ENCODE measurements around the gene SLC2A13.
"Not testable (repeated sequence)": the region's sequence is repeated elsewhere in the genome, so short reads cannot be mapped to it uniquely, and the experiment has no call there.

Gene SLC2A13

DNA sequence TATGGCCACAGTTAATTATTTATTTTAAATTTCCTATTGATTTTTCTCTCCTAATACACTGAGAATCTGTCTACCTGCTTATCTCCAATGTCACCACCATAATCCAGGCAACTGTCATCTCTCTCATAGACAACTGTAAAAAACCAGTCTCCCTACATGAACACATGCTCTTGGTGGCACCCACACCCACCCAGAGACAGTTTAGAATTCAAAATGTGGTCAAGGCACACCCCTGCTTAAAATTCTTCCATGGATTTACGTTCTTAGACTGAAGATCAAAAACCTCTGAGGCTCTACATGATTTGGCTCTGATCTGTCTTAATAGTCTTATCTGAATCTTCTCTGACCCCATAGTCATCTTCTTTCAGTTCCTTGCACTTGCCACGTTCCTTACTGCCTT, 245.2 kb downstream of the SLC2A13 start:
- DNase-seq, result no peak

DNA sequence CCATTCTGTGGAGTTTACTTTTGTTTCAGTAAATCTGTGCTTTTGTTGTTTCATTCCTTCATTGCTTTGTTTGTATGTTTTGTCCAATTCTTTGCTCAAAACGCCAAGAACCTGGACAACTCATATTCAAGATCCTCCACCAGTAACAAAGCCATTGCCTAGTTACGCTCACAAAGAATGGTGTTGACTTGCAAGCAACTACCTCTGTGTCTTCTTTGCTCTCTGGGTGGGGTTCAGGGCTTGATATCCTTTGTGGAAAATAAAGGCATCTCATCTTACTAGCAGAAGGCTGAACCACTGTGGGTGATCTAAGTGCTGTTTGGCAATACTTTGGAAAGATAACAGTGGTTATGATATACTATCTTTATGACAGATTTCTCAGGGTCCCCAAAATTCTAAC, 252.9 kb downstream of the SLC2A13 start:
- no peak for DNase-seq

DNA sequence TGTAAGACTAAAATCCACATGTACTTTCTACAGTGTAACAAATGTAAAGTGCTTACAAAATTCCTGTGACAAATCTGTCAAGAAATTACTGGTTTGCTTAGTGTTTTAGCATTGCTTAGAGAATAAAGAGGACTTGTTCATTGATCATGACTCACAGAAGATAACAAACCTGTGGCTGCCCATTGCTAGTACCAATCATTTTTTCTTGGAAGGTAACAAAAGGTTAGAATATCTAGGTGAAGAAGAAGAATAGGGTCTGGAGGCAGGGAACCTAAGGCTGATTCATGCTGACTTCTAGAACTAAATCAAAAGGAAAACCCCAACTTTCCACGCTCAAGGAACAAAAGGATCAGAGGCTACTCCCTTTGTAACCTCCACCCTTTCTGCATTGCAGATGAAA, 253.5 kb downstream of the SLC2A13 start:
- no peak for DNase-seq

DNA sequence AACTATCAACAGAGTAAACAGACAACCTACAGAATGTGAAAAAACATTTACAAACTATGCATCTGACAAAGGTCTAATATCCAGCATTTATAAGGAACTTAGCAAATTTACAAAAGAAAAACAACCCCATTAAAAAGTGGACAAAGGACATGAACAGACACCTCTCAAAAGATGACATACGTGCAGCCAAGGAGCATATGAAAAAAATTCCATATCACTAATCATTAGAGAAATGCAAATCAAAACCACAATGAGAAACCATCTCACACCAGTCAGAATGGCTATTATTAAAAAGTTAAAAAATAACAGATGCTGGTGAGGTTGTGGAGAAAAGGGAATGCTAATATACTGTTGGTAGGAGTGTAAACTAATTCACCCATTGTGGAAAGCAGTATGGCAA, 257.7 kb downstream of the SLC2A13 start:
- DNase-seq, result not testable (repeated sequence)

DNA sequence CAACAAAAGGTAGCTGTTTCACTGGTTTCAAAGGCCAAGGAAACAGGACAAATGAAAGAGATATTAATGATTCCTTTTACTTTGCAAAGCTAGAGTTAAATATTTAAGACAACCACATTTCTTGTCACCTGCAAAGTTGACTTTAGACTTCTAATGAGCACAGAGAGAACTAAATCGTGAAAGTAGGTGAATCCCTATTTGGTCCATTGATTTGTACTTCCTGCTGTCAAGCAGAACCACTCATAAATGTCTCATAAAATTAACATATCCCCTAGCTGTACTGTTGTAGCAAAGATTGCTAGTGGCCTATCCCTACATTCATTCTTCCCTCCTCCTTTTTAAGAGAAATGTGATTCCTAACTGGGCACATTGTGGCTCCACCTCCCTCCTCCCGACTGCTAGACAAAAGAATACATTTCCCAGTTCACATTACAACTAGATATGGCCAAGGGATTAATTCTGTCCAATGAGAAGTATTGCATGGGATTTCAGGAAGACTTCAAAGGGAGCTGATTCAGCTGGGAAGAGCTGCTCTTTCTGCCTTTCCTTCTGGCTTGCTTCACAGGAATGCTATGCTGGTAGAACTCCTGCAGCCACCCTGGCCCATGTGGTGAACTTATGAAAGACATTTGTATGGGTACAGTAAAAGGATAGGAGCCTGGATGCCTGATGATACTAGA, 258.8 kb downstream of the SLC2A13 start:
- DNase-seq, result no peak

DNA sequence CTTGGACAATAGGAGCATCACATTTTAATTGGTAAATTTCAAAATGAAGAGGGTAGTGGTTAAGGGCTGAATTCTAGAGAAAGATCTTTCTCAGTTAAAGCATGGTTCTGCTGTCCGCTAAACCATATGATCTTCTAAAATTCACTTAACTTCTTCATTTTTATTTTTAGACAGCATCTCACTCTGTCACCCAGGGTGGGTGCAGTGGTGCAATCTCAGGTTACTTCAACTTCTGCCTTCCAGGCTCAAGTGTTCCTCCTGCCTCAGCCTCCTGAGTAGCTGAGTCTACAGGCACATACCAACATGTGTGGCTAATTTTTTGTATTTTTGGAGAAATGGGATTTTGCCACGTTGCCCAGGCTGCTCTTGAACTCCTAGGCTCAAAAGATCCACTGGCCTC, 259.6 kb downstream of the SLC2A13 start:
- DNase-seq, result no peak

DNA sequence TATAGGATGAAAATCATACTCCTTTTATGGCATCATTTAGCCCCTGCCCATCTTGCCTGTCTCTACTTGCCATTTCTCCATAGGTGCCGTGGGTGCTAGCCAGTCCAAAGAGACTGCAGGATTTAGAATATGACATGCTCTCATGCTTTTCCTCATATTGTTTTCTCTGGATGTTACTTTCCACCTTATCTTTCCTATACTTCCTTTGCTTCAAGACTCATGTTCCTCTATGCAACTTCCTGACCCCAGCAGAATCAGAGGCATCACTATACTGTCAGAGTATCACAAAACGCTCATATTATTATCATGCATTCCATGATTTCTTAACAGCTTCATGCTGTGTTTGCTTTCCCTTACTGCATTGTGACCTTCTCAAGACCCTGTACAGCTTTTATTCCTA, 265.5 kb downstream of the SLC2A13 start:
- DNase-seq, result no peak

DNA sequence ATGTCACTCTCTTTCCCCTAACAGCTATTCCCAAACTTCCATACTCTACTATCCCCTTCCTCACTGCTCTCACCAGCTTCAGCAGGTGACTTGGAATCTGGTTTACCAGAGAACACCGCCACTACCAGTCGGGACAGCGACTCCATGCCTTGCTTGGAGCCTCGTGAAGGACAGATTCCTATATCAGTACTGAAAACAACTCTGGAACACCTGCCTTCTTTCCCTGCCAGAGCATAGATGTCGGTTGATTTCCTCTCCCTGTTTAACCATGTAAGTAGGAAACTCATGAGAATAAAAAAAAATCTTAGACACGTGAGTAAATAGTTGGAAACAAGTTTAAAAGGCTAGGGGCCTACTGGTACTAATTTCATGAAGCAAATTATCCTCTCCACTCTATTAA, 266.8 kb downstream of the SLC2A13 start:
- no peak for DNase-seq

DNA sequence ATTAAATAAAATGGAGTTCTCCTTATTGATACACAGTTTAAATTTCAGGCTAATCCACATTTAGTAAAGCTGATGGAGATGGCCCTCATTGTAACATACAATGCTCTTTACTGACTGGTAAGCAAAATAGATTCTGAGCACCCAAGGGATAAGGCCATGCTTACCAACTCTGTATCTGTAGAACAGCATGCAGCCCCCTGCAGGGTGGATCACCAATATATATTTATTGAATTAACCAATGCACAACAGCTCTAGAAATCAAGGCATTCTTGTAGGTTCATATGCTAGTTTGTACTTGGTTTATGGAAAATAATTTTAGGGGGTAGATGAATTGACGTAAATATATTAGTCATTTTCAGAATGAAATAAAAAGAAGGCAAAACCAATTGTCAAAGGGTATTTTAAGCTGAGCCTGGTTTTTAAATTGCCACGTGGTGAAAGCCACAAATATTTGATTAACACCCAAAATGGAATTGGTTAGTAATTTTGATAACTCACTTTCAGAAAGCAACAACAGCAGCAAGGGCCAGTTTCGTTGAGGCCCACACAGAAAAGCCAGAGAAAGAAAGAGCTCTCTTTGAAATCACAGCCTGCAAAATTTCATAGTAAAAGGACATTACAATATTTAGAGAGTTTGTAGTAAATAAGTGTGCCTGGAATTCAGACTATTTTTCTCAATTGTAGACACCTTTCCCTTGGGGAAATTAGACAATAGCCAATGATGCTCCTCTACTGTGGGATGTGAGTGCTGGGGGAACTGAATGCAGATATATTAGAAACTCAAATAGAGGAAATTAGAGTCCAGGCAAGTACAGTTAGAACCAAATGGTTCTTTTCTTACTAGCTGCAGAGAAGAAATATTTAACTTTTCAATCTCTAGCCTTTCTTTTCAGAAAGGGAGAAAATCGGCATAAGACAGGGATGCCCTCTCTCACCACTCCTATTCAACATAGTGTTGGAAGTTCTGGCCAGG, 270.1 kb downstream of the SLC2A13 start:
- no peak for DNase-seq

DNA sequence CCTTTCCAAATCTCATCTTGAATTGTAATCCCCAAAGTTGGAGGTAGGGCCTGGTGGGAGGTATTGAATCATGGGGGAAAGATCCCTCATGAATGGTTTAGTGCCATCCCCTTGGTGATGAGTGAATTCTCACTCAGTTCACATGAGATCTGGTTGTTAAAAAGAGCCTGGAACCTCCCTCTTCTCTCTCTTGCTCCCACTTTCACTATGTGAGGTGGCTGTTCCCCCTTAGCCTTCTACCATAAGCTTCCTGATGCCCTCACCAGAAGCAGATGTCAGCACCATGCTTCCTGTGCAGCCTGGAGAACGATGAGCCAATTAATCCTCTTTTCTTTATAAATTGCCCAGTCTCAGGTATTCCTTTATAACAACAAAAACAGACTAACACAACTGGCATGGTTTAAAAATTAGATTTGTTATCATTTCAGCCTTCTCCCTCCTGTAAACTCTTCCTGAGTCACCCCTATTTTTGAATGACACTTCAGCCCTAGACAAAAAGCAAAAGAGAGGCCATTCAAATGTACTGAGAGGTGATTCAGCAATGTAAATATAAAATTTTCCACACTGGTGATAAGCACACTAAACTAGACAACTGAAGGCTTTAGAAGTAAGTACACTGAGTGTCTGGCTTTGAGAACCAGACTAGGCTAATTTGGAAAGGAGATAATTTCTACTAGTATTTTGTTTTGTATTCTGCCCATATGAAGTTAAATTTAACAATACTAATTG, 274.1 kb downstream of the SLC2A13 start:
- no peak for DNase-seq

DNA sequence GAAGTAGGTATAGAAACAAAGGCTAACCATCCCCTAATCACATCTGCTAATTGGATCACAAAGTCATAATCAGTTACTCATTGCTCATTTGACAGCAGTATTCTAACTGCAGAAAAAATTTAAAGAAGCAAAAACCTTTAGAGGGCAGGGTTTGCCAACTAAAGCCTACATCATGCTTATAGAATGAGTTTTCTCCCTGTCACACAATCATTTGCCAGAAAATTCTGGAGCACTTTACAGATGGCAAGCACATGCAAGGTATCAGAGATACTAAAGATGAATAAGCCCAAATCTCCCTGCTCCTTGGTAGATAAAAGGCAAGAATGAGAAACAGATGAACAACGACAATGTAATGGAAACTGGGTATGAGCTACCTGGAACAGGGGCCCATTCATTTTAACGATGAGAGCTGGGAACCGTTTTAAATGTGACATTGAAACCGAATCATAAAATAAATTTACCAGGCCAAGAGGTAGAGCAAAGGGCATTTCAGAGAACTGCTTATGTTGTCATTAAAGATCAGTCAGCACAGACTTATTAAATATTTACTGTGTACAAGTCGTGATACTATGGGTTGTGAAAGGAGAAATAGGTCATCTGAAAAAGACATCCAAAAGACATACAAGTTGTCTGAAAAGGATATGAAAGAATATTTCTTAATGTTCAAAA, 274.9 kb downstream of the SLC2A13 start:
- DNase-seq, result no peak

DNA sequence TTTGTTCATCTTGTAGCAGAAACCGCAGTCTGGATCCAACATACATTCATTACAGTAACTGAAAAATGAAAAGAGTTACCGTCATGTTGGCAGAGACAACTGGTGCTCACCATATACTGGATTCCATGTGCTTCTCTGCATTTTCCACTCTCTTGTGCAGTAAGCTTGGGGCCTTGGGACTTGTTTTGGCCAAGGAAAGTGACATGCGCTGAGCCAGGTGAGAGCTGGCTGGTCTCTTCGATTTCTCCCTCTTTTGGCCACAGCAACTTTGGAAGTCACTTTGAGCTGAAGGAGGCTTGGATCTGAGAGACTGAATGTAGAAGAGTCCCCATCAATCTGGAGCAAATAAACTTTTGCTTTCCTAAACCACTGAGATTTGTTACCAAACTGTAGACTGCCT, 275.7 kb downstream of the SLC2A13 start:
- DNase-seq, result no peak

DNA sequence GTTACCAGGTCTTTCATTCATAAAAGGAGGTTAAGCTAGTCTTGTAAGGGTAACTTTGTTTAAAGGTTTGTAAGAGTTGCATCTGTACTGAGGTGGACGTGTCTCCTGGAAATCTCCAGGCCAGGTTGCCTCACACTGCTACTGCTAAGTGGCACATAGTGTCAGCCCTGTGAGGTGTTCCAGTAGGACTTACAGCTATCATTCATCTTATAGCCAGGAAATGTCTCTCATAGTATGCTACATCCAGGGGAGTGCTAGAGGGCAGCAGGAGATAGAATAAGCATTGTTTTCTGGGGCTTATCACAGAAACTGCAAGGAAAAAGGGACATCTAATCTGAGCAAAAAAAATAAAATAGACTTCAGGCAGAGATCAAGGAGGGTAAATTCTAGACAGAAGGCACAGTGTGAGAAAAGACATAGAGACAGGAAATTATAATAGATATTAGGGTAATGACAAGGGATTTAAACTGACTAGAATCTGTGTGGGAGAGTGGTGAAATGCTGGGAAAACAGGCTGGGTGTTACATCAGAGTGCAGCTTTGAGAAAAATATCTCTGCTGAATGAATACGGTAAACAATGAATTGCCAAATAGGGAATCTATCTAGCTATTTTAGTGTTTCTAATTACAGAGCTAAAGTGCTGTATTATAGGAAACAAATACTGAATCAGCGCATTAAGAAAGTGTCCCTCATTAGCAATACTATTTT, 281.2 kb downstream of the SLC2A13 start:
- DNase-seq, result no peak

DNA sequence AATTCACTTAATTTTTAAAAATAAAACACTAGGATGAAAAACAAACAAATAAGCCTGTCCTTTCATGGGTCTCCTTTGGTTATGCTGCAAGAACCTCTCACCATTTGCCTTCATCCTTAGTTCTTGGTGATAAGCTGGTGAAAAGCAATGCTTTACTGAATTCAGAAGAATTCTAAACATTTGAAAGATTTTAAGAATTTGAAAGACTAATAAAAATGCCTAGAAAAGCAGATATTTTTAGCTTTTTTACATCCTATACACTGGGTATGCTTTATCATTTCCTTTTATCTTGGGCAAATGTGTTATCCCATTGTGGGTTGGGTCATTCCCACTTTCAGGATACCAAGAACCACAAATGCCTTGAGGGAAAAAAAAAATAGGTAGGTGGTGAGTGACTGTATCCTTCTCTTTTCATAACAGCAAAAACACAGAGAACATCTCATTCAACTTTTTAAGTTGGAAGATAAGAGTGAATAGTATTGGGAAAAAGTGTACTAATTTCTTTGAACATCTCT, 289.2 kb downstream of the SLC2A13 start:
- no peak for DNase-seq

DNA sequence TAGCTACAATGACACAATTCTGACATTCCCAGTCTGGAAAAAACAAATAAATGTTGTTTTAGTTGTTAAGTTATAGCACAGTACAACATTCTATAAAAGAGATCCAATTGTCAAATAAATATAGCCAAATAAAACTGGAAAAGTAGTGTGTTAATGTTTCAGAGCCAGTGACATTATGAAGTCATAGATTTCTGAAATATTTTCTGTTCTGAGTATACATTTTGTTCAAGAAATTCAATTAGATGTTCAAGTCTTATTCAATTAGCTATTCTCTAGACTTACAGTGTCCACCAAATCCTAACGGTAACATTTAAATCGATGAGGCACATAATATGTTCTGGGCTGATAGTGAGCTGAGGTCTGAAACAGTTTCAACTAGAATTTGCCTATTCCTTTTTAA, 290.1 kb downstream of the SLC2A13 start:
- DNase-seq, result no peak

DNA sequence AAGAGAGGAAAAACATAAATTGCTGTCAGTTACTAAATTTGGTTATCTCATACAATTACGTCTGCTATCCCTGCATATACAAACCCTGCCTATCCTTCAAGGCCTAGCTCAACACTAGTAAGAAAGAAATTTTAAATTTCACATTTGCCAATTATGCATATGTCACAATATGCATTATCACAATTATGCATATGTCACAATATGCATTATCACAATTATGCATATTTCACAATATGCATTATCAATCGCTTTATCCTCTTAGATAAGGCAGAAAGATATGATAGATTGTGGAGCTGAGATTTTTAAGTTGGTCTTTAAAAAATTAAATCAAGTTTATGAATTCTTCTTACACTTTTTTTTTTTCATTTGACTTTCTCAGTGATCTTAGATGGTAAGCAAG, 291.3 kb downstream of the SLC2A13 start:
- DNase-seq, result no peak

DNA sequence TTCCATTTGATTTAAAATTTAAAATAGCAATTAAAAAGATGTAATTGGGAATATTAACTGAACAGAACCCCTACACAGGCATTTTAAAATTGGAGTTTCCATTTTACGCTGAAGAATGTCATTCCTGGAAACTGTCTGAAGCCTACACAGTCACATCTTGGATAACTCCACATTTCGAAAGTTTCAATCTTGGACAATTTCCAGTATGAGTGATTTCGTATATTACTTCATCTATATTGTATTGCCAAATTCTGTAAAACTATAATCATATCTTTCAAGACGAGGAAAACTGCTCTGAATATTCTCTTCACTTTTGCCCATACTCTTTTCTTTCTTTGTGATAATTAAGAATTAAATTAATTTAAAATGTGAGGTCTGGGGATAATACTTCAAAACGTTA, 292.1 kb downstream of the SLC2A13 start:
- DNase-seq, result no peak

DNA sequence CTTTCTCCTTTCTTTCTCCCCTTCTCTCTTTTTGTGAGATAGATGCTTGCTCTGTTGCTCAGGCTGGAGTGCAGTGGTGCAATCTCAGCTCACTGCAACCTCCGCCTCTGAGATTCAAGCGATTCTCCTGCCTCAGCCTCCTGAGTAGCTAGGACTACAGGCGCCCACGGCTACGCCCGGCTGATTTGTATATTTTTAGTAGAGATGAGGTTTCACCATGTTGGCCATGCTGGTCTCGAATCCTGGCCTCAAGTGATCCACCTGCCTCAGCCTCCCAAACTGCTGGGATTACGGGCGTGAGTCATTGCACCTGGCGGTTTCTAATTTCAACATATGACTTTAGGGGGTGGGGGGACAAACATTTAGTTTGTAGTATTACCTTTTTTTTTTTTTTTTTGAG, 293.4 kb downstream of the SLC2A13 start:
- DNase-seq, result not testable (repeated sequence)

DNA sequence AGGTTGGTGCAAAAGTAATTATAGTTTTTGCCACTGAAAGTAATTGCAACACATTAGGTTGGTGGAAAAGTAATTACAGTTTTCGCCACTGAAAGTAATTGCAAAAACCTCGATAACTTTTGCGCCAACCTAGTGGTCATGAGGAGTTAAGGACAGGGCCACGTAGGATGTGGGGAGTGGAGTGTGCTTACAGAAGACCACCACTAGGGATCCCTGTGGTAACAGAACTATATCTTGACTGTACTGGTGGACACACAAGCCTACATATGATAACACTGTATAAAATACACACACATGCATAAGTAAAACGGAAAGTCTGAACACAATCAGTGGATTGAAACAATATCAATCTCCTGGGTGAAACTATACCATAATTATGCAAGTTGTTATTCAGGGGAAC, 298.8 kb downstream of the SLC2A13 start:
- no peak for DNase-seq

DNA sequence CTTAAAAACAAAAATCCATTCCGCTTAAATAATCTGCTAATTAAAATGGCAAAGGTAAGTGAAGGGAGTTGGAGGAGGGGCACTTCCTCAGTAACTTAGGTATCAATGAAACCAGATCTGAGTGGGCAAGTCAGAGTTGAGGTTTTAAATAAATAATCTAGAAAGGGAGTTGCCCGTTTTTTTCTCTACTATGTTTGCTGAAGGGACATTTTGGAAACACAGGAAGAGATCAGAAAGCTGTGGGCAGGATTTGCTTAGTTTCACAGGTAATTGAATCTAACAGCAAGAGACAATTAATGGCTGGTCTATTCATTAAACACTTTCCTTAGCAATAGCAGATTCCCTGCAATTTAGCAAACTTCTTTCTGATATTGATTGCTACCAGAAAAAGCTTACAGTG, 300.2 kb downstream of the SLC2A13 start:
- DNase-seq, result no peak

DNA sequence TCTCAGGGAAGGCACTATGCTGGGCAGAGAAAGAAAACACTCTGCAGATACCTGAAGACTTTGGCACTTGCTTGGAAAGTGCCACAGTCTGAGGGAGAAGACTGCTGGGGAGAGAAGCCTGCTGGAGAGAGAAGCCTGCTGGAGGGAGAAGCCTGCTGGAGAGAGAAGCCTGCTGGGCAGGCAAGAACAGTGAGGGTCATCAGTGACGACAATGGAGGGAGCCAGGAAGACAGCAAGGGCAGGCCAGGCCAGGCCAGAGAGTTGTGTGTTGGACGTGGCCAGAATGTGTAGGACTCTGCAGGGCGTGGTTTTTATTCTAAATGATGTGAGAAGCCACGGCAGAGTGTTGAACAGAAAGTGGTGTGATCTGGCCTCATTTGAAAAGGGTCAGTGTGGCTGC, 301.0 kb downstream of the SLC2A13 start:
- no peak for DNase-seq

DNA sequence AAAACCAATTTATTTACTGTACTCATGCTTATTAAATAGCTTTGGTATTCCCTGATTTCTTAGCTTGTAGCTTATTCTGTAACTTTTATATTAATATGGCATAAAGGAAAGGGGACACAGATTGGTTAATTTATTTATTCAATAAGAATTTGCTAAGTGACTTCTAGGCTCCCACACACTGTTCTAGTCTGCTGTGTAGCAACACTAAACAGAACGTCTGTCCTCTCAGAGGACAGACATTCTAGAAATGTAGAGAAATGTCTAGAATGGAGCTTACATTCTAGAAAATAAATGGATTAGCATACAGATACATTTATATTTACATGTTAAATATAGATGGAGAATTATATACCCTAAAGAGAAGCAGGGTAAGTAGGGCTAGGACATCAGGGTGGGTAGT, 301.4 kb downstream of the SLC2A13 start:
- no peak for DNase-seq
